ENCODE results near the gene RPA3.

- TF ChIP-seq CTCF (IDR thresholded peaks at IDR 0.05; ENCODE audit: borderline replicate concordance, extremely low read depth, low read length, poor library complexity, severe bottlenecking): no peak
- TF ChIP-seq EZH2 (IDR thresholded peaks at IDR 0.05; ENCODE audit: borderline replicate concordance, low read depth, low read length, severe bottlenecking): no peak
These were observed 15.0 kb downstream of the RPA3 start for GRCh38 chr7:7703427-7703826.
